A549 (cell line): ENCODE measurements around the gene ZSCAN9. TPM values are rescaled to one million over a fixed set of nuclear protein-coding genes. Genes with fewer than 3 reads are reported as not detected.

Experiments
- ATAC-seq, 2 experiments: fragments of 200-7000 bp in 1 of 2; fragments of >200 bp in 1 of 2; cut with Nextera tagmentation in 1 of 2; cut with Tn5 transposase in 1 of 2; 3 replicates each; pipeline versions ENCODE4 v1.8.0 to v1.9.1; 2018 to 2020; ENCODE audit warnings: mild to moderate bottlenecking in 1 of 2, moderate library complexity in 1 of 2
- CTCF ChIA-PET: fragments of 300-600 bp; sonication (Branson Sonifier 250); formaldehyde crosslinking; extraction: SDS; loops from one replicate; lab custom pipeline; 2021; ENCODE audit warnings: antibody characterized with exemption, inconsistent platforms; lab: Yijun Ruan, JAX
- POLR2A ChIA-PET: fragments of 350-600 bp; formaldehyde crosslinking; extraction: SDS; loops from one replicate; lab custom pipeline; 2021; ENCODE audit warnings: antibody characterized with exemption, inconsistent platforms; lab: Yijun Ruan, JAX
- DNase-seq, 2 experiments: peaks; one replicate each; pipeline versions ENCODE4 v3.0.0 to v3.0.0-alpha.2; 2011 to 2016; ENCODE audit warnings: low read depth in 1 of 2, low spot score in 1 of 2
- FAIRE-seq: peaks from 2 replicates; lab custom pipeline; 2011; peaks lifted over from hg19 to GRCh38; lab: Jason Lieb, UNC
- H3K27ac ChIP-seq, 2 experiments: fragments of >200 bp; sonication (Bioruptor Twin); formaldehyde crosslinking; 3 replicates each; pipeline ENCODE4 v1.5.1; 2016 to 2017
- H3K4me1 ChIP-seq: fragments of >200 bp; sonication (Bioruptor Twin); formaldehyde crosslinking; 3 replicates; pipeline ENCODE4 v1.6.1; 2016
- H3K4me2 ChIP-seq: fragments of >200 bp; sonication (Bioruptor Twin); formaldehyde crosslinking; 3 replicates; pipeline ENCODE4 v1.6.1; 2016
- H3K4me3 ChIP-seq: fragments of >200 bp; sonication (Bioruptor Twin); formaldehyde crosslinking; 3 replicates; pipeline ENCODE4 v1.5.1; 2016
- H3K9me3 ChIP-seq: fragments of >200 bp; sonication (Bioruptor Twin); formaldehyde crosslinking; 3 replicates; pipeline ENCODE4 v1.6.1; 2016
- CBX2 ChIP-seq: fragments of 200-600 bp; sonication (generic); IDR thresholded peaks from 2 replicates; pipeline ENCODE4 v1.6.1; 2016; ENCODE audit warnings: low read depth, mild to moderate bottlenecking, borderline replicate concordance
- CHD2 ChIP-seq: fragments of 150-350 bp; IDR thresholded peaks from 2 replicates; pipeline ENCODE4 v1.6.1; 2014; ENCODE audit warnings: low read length; ENCODE audit not compliant: partially characterized antibody
- CHD4 ChIP-seq: fragments of 200-600 bp; sonication (generic); IDR thresholded peaks from 2 replicates; pipeline ENCODE4 v1.6.1; 2016; ENCODE audit warnings: antibody characterized with exemption, mild to moderate bottlenecking, borderline replicate concordance
- CTCF ChIP-seq: fragments of >200 bp; sonication (Bioruptor Twin); formaldehyde crosslinking; IDR thresholded peaks from 3 replicates; pipeline ENCODE4 v1.5.1; 2016
- E2F6 ChIP-seq: IDR thresholded peaks from 2 replicates; pipeline ENCODE4 v1.6.1; 2012; ENCODE audit warnings: low read depth, borderline replicate concordance
- EHF ChIP-seq: fragments of 250-450 bp; sonication (Bioruptor Pico); IDR thresholded peaks from 2 replicates; pipeline ENCODE4 v1.5.0; 2020; ENCODE audit warnings: mild to moderate bottlenecking
- EHMT2 ChIP-seq: fragments of 200-600 bp; sonication (generic); IDR thresholded peaks from 2 replicates; pipeline ENCODE4 v1.6.1; 2016; ENCODE audit warnings: antibody characterized with exemption, low read depth, mild to moderate bottlenecking, moderate library complexity
- ESRRA ChIP-seq: fragments of 150-350 bp; IDR thresholded peaks from 2 replicates; pipeline ENCODE4 v1.6.1; 2014; ENCODE audit warnings: mild to moderate bottlenecking, low read length, borderline replicate concordance
- FOSL2 ChIP-seq, 2 experiments: fragments of 450-650 bp in 1 of 2; fragments of >200 bp in 1 of 2; sonication (Bioruptor Twin) in 1 of 2; formaldehyde crosslinking; IDR thresholded peaks; 2 replicates each; pipeline versions ENCODE4 v1.5.0 to v1.6.1; 2016 to 2020; ENCODE audit warnings: mild to moderate bottlenecking in 1 of 2, moderate library complexity in 1 of 2
- GATA3 ChIP-seq: IDR thresholded peaks from 2 replicates; pipeline ENCODE4 v1.6.1; 2012; ENCODE audit warnings: borderline replicate concordance
- HDAC2 ChIP-seq: fragments of 200-600 bp; sonication (generic); IDR thresholded peaks from 2 replicates; pipeline ENCODE4 v1.6.1; 2016
- HMGXB4 ChIP-seq: fragments of 250-450 bp; sonication (Bioruptor Pico); IDR thresholded peaks from 2 replicates; pipeline ENCODE4 v1.5.0; 2021; ENCODE audit warnings: mild to moderate bottlenecking, moderate library complexity, borderline replicate concordance
- HOXB5 ChIP-seq: fragments of 250-450 bp; sonication (Bioruptor Pico); IDR thresholded peaks from 2 replicates; pipeline ENCODE4 v1.5.0; 2020; ENCODE audit warnings: mild to moderate bottlenecking, moderate library complexity
- MAFK ChIP-seq: fragments of 450-650 bp; IDR thresholded peaks from 2 replicates; pipeline ENCODE4 v1.6.1; 2014; ENCODE audit not compliant: partially characterized antibody
- MAX ChIP-seq: IDR thresholded peaks from 2 replicates; pipeline ENCODE4 v1.6.1; 2012
- MYC ChIP-seq: IDR thresholded peaks from 2 replicates; pipeline ENCODE4 v1.6.1; 2012; ENCODE audit warnings: mild to moderate bottlenecking, inconsistent platforms, low read length, improper control_type of control experiment, borderline replicate concordance
- PBX3 ChIP-seq: IDR thresholded peaks from 2 replicates; pipeline ENCODE4 v1.6.1; 2012
- POLR2A ChIP-seq: IDR thresholded peaks from 2 replicates; pipeline ENCODE4 v1.6.1; 2012; ENCODE audit warnings: mild to moderate bottlenecking, low read length
- POLR2AphosphoS2 ChIP-seq: conservative IDR thresholded peaks from 2 replicates; pipeline ENCODE4 v1.6.1; 2012; ENCODE audit warnings: low read length, improper control_type of control experiment, inconsistent platforms
- RAD21 ChIP-seq, 2 experiments: fragments of >200 bp in 1 of 2; sonication (Bioruptor Twin) in 1 of 2; formaldehyde crosslinking in 1 of 2; IDR thresholded peaks in 1 of 2; conservative IDR thresholded peaks in 1 of 2; 2 replicates in 1 of 2; 3 replicates in 1 of 2; pipeline ENCODE4 v1.6.1; 2012 to 2018; ENCODE audit warnings: inconsistent platforms in 1 of 2
- RCOR1 ChIP-seq: fragments of 150-350 bp; IDR thresholded peaks from 2 replicates; pipeline ENCODE4 v1.6.1; 2014; ENCODE audit warnings: antibody characterized with exemption, low read length, low read depth
- RFX5 ChIP-seq: fragments of 450-650 bp; IDR thresholded peaks from 2 replicates; pipeline ENCODE4 v1.7.1; 2014; ENCODE audit warnings: antibody characterized with exemption, mild to moderate bottlenecking, moderate library complexity
- RNF2 ChIP-seq: fragments of 200-600 bp; sonication (generic); IDR thresholded peaks from 2 replicates; pipeline ENCODE4 v1.6.1; 2016; ENCODE audit warnings: low read depth, mild to moderate bottlenecking, antibody characterized with exemption, moderate library complexity, borderline replicate concordance
- SMC3 ChIP-seq: fragments of >200 bp; sonication (Bioruptor Twin); formaldehyde crosslinking; IDR thresholded peaks from 3 replicates; pipeline ENCODE4 v1.6.1; 2018; ENCODE audit warnings: inconsistent platforms
- TFCP2L1 ChIP-seq: fragments of 250-450 bp; sonication (Bioruptor Pico); IDR thresholded peaks from 2 replicates; pipeline ENCODE4 v1.5.0; 2021; ENCODE audit warnings: mild to moderate bottlenecking
- USF2 ChIP-seq: fragments of 450-650 bp; IDR thresholded peaks from 2 replicates; pipeline ENCODE4 v1.6.1; 2014; ENCODE audit warnings: antibody characterized with exemption
- ZC3H11A ChIP-seq: fragments of 450-650 bp; IDR thresholded peaks from 2 replicates; pipeline ENCODE4 v1.6.1; 2014; ENCODE audit warnings: antibody characterized with exemption, mild to moderate bottlenecking
- ZFP36 ChIP-seq: fragments of 450-650 bp; IDR thresholded peaks from 2 replicates; pipeline ENCODE4 v1.6.1; 2014; ENCODE audit warnings: borderline replicate concordance; ENCODE audit not compliant: partially characterized antibody
- ZNF302 ChIP-seq: fragments of 250-450 bp; sonication (Bioruptor Pico); IDR thresholded peaks from 2 replicates; pipeline ENCODE4 v1.9.0; 2021; ENCODE audit warnings: inconsistent platforms, mild to moderate bottlenecking, moderate library complexity
- WGBS: methylation state at CpG from one replicate; pipeline ENCODE4 v1.1.6; 2017; ENCODE audit errors: missing lambda C conversion rate; 5-methylcytosine and 5-hydroxymethylcytosine counted together
- polyA minus RNA-seq: library from RNA; depleted of rRNA, polyadenylated mRNA; stranded (reverse); fragments of >200 nt; gene quantifications from 2 replicates; pipeline ENCODE4 v1.2.3, GENCODE V29; 2011; rRNA and poly(A)+ RNA removed
- polyA plus RNA-seq, 4 experiments: library from polyadenylated mRNA; depleted of rRNA in 3 of 4; stranded (reverse); fragments of >200 nt; fragmentation: RNase III in 1 of 4; extraction: RNeasy Plus Mini Kit Qiagen cat#74134 plus additional on column Dnase treatment in 1 of 4; gene quantifications; 2 replicates in 3 of 4; 3 replicates in 1 of 4; pipeline ENCODE4 v1.2.3, GENCODE V29; 2011 to 2017
- TF ChIP-seq, protein P1 (sequence below): fragments of >200 bp; sonication (Bioruptor Twin); formaldehyde crosslinking; IDR thresholded peaks from 3 replicates; pipeline ENCODE4 v1.6.1; 2016
- TF ChIP-seq, protein P2 (sequence below): fragments of >200 bp; sonication (Bioruptor Twin); formaldehyde crosslinking; IDR thresholded peaks from 2 replicates; pipeline ENCODE4 v1.6.1; 2016

The ZSCAN9 gene
- polyA plus RNA-seq (2011; rRNA removed) (16.2 and 18.4 TPM in 2 replicates), polyA plus RNA-seq (2017; fragmentation: RNase III; extraction: RNeasy Plus Mini Kit Qiagen cat#74134 plus additional on column Dnase treatment) (7.2 to 8.1 TPM (median 7.7 TPM) in 3 replicates), polyA minus RNA-seq (11.5 and 15.3 TPM in 2 replicates)
- 4.3 and 4.9 TPM in 2 replicates for polyA plus RNA-seq (2012; cell fraction: cytosol; rRNA removed)
- 4.0 and 5.8 TPM in 2 replicates for polyA plus RNA-seq (2012; cell fraction: nucleus; rRNA removed)

DNA sequence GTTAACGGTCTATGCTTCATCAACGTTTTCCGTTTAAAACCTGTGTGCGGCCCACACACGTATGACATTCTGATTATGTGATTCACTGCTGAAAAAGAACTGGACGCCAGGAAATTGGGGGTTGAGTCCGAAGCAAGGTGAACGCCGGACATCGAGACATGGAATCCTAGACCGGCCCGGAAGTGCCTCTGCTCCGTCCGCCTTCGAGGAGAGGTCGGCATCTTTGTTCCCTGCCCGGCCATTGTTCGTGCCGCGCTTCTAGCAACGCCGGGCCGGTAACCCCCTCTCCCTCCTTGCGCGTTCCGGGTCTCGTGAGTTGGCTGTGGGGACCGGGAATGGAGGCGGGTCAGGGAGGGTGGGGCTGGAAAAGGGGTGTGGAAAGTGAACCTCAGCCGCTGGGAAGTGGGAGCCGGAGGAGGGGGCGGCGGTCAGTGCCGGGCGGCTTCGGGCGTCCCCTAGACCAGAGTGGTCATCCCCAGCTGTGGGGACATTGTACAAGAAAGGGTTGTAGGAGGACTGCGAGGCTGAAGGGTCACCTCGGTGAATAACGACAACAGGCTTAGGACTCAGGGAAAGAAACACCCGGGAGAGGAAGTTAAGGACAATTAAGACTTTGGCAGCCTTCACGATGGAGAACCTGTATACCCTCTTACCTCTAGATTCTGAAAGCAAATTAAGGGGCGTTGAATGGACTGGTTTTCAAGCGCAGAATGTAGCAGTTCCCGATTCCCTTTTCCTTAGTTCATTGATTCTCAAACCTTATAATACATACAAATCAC lies at the start of gene ZSCAN9:
ZSCAN9 (plus strand) TSS at position 220 of the 779 bp plus-strand sequence. CDS start 1,810 bp downstream, outside the sequence.
- ChIA-PET CTCF (interaction anchor here (0.9 kb wide), 1 partner anchor 38 kb away, joined by 3 read pairs; no protein-coding TSS in a partner anchor), POLR2A (interaction anchor here (0.6 to 1.3 kb wide), 2 partner anchors 27 to 42 kb away, joined by 3 read pairs; partner anchors contain the start of gene ZSCAN26)
- peak; percentile 48 to 90 for DNase-seq
- no peak for FAIRE-seq
- H3K4me2 ChIP-seq, result peak within 1 kb of the TSS; percentile 89
- WGBS, result under 1% methylated on average over 42 of the region's 45 CpGs
- H3K4me1 ChIP-seq, result peaks cover 11% of the 10 kb centered on the region; the same call in 2 of the 3 replicates
- peak; percentile 98 to 99 for ATAC-seq
- H3K9me3 ChIP-seq, result no peaks in the 10 kb centered on the region
- peak within 1 kb of the TSS; percentile 60 for H3K4me3 ChIP-seq
- H3K27ac ChIP-seq, result peak within 1 kb of the TSS; percentile 78 to 95
- TF ChIP-seq ZNF302 (CRISPR knock-in tag), result no peak
- no peak for TF ChIP-seq HMGXB4 (CRISPR knock-in tag)
- no peak; a peak in 1 of 5 replicates for TF ChIP-seq RAD21 (conservative IDR thresholded peaks at IDR 0.05 in 1 of 2, IDR thresholded peaks at IDR 0.05 in 1 of 2)
- TF ChIP-seq FOSL2 (IDR thresholded peaks at IDR 0.05), result no peak
- TF ChIP-seq FOSL2 (CRISPR knock-in tag; IDR thresholded peaks at IDR 0.05), result 0 out of 2 replicates have a peak, but pooled peaks have one; percentile 24
- no peak for TF ChIP-seq SMC3
- TF ChIP-seq HDAC2, result no peak
- no peak for TF ChIP-seq CBX2
- no peak for TF ChIP-seq RFX5
- no peak for TF ChIP-seq RNF2
- no peak for TF ChIP-seq EHMT2
- no peak for TF ChIP-seq RCOR1
- TF ChIP-seq, protein P1, sequence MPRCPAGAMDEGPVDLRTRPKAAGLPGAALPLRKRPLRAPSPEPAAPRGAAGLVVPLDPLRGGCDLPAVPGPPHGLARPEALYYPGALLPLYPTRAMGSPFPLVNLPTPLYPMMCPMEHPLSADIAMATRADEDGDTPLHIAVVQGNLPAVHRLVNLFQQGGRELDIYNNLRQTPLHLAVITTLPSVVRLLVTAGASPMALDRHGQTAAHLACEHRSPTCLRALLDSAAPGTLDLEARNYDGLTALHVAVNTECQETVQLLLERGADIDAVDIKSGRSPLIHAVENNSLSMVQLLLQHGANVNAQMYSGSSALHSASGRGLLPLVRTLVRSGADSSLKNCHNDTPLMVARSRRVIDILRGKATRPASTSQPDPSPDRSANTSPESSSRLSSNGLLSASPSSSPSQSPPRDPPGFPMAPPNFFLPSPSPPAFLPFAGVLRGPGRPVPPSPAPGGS, result no peak
- TF ChIP-seq ZFP36, result no peak
- TF ChIP-seq E2F6, result 0 out of 2 replicates have a peak, but pooled peaks have one; percentile 46
- TF ChIP-seq CHD4, result no peak
- peak; percentile 63 for TF ChIP-seq MAX
- peak; percentile 58 for TF ChIP-seq POLR2A
- TF ChIP-seq MYC, result no peak
- no peak for TF ChIP-seq ESRRA
- TF ChIP-seq CHD2, result no peak
- TF ChIP-seq CTCF, result no peak
- no peak for TF ChIP-seq PBX3
- no peak for TF ChIP-seq EHF (CRISPR knock-in tag)
- no peak for TF ChIP-seq USF2
- no peak; the same call in 1 of the 2 replicates for TF ChIP-seq GATA3
- TF ChIP-seq TFCP2L1, result no peak
- no peak for TF ChIP-seq POLR2AphosphoS2
- no peak for TF ChIP-seq HOXB5 (CRISPR knock-in tag)
- TF ChIP-seq, protein P2, sequence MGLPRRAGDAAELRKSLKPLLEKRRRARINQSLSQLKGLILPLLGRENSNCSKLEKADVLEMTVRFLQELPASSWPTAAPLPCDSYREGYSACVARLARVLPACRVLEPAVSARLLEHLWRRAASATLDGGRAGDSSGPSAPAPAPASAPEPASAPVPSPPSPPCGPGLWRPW, result no peak
- no peak for TF ChIP-seq MAFK
- no peak for TF ChIP-seq ZC3H11A
